Measurements from ENCODE around the gene SLC31A1.

- TF ChIP-seq CTCF (optimal IDR thresholded peaks at IDR 0.05 in 1 of 3, IDR thresholded peaks at IDR 0.05 in 1 of 3, conservative IDR thresholded peaks at IDR 0.05 in 1 of 3; ENCODE audit: extremely low read depth in 1 of 3, insufficient read depth in 2 of 3, low read length in 3 of 3): no peak
- no peak for TF ChIP-seq EZH2 (IDR thresholded peaks at IDR 0.05; ENCODE audit: low read length)
These were observed 15.7 kb downstream of the SLC31A1 start for GRCh38 chr9:113237026-113237425.

Measured in keratinocyte (primary cell).